ENCODE data around the gene VSTM4.

- TF ChIP-seq TCF12 (IDR thresholded peaks at IDR 0.05; ENCODE audit: low read depth), result no peak
- TF ChIP-seq RAD21 (IDR thresholded peaks at IDR 0.05; ENCODE audit: low read depth), result no peak
- no peak for TF ChIP-seq YY1 (IDR thresholded peaks at IDR 0.05; ENCODE audit: low read depth)
- TF ChIP-seq NFIC (IDR thresholded peaks at IDR 0.05), result no peak
- TF ChIP-seq, protein P1, sequence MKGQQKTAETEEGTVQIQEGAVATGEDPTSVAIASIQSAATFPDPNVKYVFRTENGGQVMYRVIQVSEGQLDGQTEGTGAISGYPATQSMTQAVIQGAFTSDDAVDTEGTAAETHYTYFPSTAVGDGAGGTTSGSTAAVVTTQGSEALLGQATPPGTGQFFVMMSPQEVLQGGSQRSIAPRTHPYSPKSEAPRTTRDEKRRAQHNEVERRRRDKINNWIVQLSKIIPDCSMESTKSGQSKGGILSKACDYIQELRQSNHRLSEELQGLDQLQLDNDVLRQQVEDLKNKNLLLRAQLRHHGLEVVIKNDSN (IDR thresholded peaks at IDR 0.05), result no peak
These were observed 76.6 kb downstream of the VSTM4 start for GRCh38 chr10:49038711-49039110.

Data from Ishikawa (cell line).